Heart left ventricle (tissue), 13 donors: ENCODE data around the gene SREK1.

ENCODE experiments used
- POLR2A ChIP-seq, 2 donors: fragments of 450-650 bp; IDR thresholded peaks; one replicate each; pipeline ENCODE4 v1.6.1; 2017; ENCODE audit warnings: antibody characterized with exemption in 2 of 2, mild to moderate bottlenecking in 2 of 2, moderate library complexity in 2 of 2
- TF ChIP-seq, protein P1 (sequence below), 12 donors: fragments of 200-600 bp; sonication (generic) in 4 of 12; IDR thresholded peaks; one replicate each; pipeline versions ENCODE4 v1.5.0 to v1.8.0; 2018 to 2022; ENCODE audit warnings: antibody characterized with exemption in 12 of 12, mild to moderate bottlenecking in 5 of 12
- donor health status: ischemic (EF 13 %, LVEDD 7.1; RV severe dilation, severe dysfunction).
- donor health status: DM: no; HTN: yes; CAD: no.
- donor health status: DM: no; HTN: no; CAD: no.
- donor health status: ischemic (EF 25% LVEDD 6.9; RV normal size, moderate dysfunction).
- donor health status: ischemic (EF 25% LVEDD 5.7; RV mildly dilated, moderate dysfunction).
- donor health status: ischemic (EF 35%, LVEDD 5.7; RV mildly dilated, moderate dysfunction).
- donor health status: nonischemic (EF 11% LVEDD 7.7; RV severe dilation, severe dysfunction).
- donor health status: DM: yes; HTN: yes; CAD: no.
- donor health status: PGD.
- donor health status: ischemic (EF 29% LVEDD 5.4; RV normal size, mild dysfunction).
- donor health status: nonischemic (EF 23%, LVEDD 6.1; RV moderate dilation, normal function).

DNA sequence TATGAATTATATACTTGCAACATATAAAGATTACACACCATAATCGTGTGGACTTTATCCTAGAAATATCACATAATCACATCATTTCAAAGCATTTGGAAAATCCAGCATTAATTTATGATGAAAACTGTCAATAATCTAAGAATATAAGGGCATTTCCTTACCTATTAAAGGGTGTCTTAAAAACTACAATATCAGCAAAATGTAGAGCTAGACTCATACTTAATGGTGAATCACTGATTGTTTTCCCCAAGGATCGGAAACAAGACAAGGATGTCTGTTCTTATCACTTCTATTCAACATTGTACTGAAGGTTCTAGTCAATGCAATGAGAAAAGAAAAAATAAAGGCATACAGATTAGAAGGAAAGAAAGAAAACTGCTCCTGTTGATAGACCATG, 8.0 kb upstream of the SREK1 start:
- TF ChIP-seq, protein P1, sequence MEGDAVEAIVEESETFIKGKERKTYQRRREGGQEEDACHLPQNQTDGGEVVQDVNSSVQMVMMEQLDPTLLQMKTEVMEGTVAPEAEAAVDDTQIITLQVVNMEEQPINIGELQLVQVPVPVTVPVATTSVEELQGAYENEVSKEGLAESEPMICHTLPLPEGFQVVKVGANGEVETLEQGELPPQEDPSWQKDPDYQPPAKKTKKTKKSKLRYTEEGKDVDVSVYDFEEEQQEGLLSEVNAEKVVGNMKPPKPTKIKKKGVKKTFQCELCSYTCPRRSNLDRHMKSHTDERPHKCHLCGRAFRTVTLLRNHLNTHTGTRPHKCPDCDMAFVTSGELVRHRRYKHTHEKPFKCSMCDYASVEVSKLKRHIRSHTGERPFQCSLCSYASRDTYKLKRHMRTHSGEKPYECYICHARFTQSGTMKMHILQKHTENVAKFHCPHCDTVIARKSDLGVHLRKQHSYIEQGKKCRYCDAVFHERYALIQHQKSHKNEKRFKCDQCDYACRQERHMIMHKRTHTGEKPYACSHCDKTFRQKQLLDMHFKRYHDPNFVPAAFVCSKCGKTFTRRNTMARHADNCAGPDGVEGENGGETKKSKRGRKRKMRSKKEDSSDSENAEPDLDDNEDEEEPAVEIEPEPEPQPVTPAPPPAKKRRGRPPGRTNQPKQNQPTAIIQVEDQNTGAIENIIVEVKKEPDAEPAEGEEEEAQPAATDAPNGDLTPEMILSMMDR (IDR thresholded peaks at IDR 0.05): no peak
- no peak for TF ChIP-seq POLR2A (IDR thresholded peaks at IDR 0.05)
